ENCODE results near the gene CFB.
A peak's percentile ranks its signal among the peaks of the same experiment; 100 is the strongest.

- no peak for TF ChIP-seq CTCF (tag by site-specific recombination; IDR thresholded peaks at IDR 0.05)
- TF ChIP-seq ZNF121 (tag by site-specific recombination; IDR thresholded peaks at IDR 0.05), result no peak
- no peak for TF ChIP-seq ZFHX2 (tag by site-specific recombination; conservative IDR thresholded peaks at IDR 0.05)
- TF ChIP-seq GLI2 (tag by site-specific recombination; IDR thresholded peaks at IDR 0.05; ENCODE audit: borderline replicate concordance, low read depth), result no peak
- no peak for TF ChIP-seq ZNF404 (tag by site-specific recombination; IDR thresholded peaks at IDR 0.05)
- peak; percentile 24; the same call in 1 of the 2 replicates for TF ChIP-seq ZNF362 (tag by site-specific recombination; IDR thresholded peaks at IDR 0.05)
- TF ChIP-seq ZNF157 (tag by site-specific recombination; IDR thresholded peaks at IDR 0.05), result no peak
Measured at GRCh38 chr6:31898383-31899011, 47.4 kb upstream of the CFB start.

Data from HEK293 (cell line).